KMS-11 (cell line): ENCODE data around the gene BMPER.

Experiments
- H2AFZ ChIP-seq: fragments of 200-600 bp; sonication (generic); 2 replicates; pipeline ENCODE4 v1.6.1; 2016; ENCODE audit warnings: antibody characterized with exemption, mixed run types, low read depth
- H3K27ac ChIP-seq: fragments of 200-600 bp; sonication (generic); 2 replicates; pipeline ENCODE4 v1.6.1; 2016; ENCODE audit warnings: mild to moderate bottlenecking, mixed run types
- H3K27me3 ChIP-seq: fragments of 200-600 bp; sonication (generic); 2 replicates; pipeline ENCODE4 v1.6.1; 2017; ENCODE audit warnings: mild to moderate bottlenecking, low read depth, mixed run types, moderate library complexity; ENCODE audit not compliant: insufficient read depth
- H3K36me3 ChIP-seq: fragments of 200-600 bp; sonication (generic); 2 replicates; pipeline ENCODE4 v1.6.1; 2017; ENCODE audit warnings: mild to moderate bottlenecking, mixed run types; ENCODE audit not compliant: insufficient read depth
- H3K4me1 ChIP-seq: fragments of 200-600 bp; sonication (generic); 2 replicates; pipeline ENCODE4 v1.6.1; 2016; ENCODE audit warnings: mild to moderate bottlenecking, low read depth, mixed run types; ENCODE audit not compliant: poor library complexity, severe bottlenecking
- H3K4me2 ChIP-seq: fragments of 200-600 bp; sonication (generic); 2 replicates; pipeline ENCODE4 v1.7.0; 2016; ENCODE audit warnings: mild to moderate bottlenecking, mixed run types
- H3K4me3 ChIP-seq: fragments of 200-600 bp; sonication (generic); IDR thresholded peaks from 2 replicates; pipeline ENCODE4 v1.6.1; 2017; ENCODE audit warnings: low read depth, low read length, mixed read lengths; ENCODE audit not compliant: insufficient read depth
- H3K79me2 ChIP-seq: fragments of 200-600 bp; sonication (generic); 2 replicates; pipeline ENCODE4 v1.6.1; 2016; ENCODE audit warnings: low read depth, mixed run types; ENCODE audit not compliant: insufficient read depth
- H3K9ac ChIP-seq: fragments of 200-600 bp; sonication (generic); 2 replicates; pipeline ENCODE4 v1.6.1; 2016; ENCODE audit warnings: mild to moderate bottlenecking, mixed run types
- H4K20me1 ChIP-seq: fragments of 200-600 bp; sonication (generic); 2 replicates; pipeline ENCODE4 v1.6.1; 2016; ENCODE audit warnings: mild to moderate bottlenecking, mixed run types; ENCODE audit not compliant: insufficient read depth
- CTCF ChIP-seq: fragments of 200-600 bp; sonication (generic); conservative IDR thresholded peaks from 2 replicates; pipeline ENCODE4 v1.6.1; 2017; ENCODE audit warnings: low read depth, mild to moderate bottlenecking, antibody characterized with exemption, low read length, moderate library complexity, mixed read lengths

BMPER gene

GRCh38 chr7:33937871-33938270 lies 32.5 kb downstream of the BMPER start:
- Histone ChIP-seq H4K20me1 (no peaks in the 10 kb centered on the region), H3K4me2 (no peak overlapping the region), H3K4me3 (no peak overlapping the region), H3K9ac (no peak overlapping the region), H3K36me3 (no peaks in the 10 kb centered on the region), H3K4me1 (peaks cover 4% of the 10 kb centered on the region), H3K27ac (no peak overlapping the region), H2AFZ (no peak overlapping the region), H3K79me2 (no peaks in the 10 kb centered on the region), H3K27me3 (no peaks in the 10 kb centered on the region)
- no peak for TF ChIP-seq CTCF

- no peaks in the 10 kb centered on the region for H4K20me1 ChIP-seq
These were observed 33.8 kb downstream of the BMPER start for GRCh38 chr7:33939121-33939520.

GRCh38 chr7:33940503-33940902 lies 35.2 kb downstream of the BMPER start:
- H3K4me3 ChIP-seq, result no peak overlapping the region
- H3K36me3 ChIP-seq, result no peaks in the 10 kb centered on the region
- H3K27me3 ChIP-seq, result no peaks in the 10 kb centered on the region
- no peaks in the 10 kb centered on the region for H4K20me1 ChIP-seq
- no peak overlapping the region for H2AFZ ChIP-seq
- no peak for TF ChIP-seq CTCF
- no peak overlapping the region for H3K4me2 ChIP-seq
- no peak overlapping the region for H3K9ac ChIP-seq
- no peaks in the 10 kb centered on the region for H3K79me2 ChIP-seq
- H3K4me1 ChIP-seq, result no peaks in the 10 kb centered on the region
- H3K27ac ChIP-seq, result no peak overlapping the region

More at GRCh38 chr7:33939121-33939520, 33.8 kb downstream of the BMPER start:
- Histone ChIP-seq H3K36me3 (no peaks in the 10 kb centered on the region), H3K27ac (no peak overlapping the region), H3K79me2 (no peaks in the 10 kb centered on the region), H2AFZ (no peak overlapping the region), H3K9ac (no peak overlapping the region), H3K4me1 (no peaks in the 10 kb centered on the region), H3K27me3 (no peaks in the 10 kb centered on the region), H3K4me3 (no peak overlapping the region), H3K4me2 (no peak overlapping the region)
- no peak for TF ChIP-seq CTCF

- Histone ChIP-seq H3K4me3 (no peak overlapping the region), H3K79me2 (no peaks in the 10 kb centered on the region), H2AFZ (no peak overlapping the region), H3K4me2 (no peak overlapping the region), H3K9ac (no peak overlapping the region), H3K36me3 (no peaks in the 10 kb centered on the region), H3K27me3 (no peaks in the 10 kb centered on the region), H4K20me1 (no peaks in the 10 kb centered on the region), H3K27ac (no peak overlapping the region), H3K4me1 (no peaks in the 10 kb centered on the region)
- no peak for TF ChIP-seq CTCF
These were observed 36.1 kb downstream of the BMPER start for GRCh38 chr7:33941418-33941817.
